Measurements from ENCODE around the gene ARHGAP25. TPM values are rescaled to one million over a fixed set of nuclear protein-coding genes. Genes with fewer than 3 reads are reported as not detected.

The ARHGAP25 gene
- total and polyA plus RNA-seq, 2 of the 4 experiments (the other 2 are of a cell fraction): 0.29 to 0.36 TPM

GRCh38 chr2:68774569-68775271 lies 40.1 kb downstream of the ARHGAP25 start:
- ChIA-PET CTCF (no interaction called here), POLR2A (ENCODE audit: unreplicated experiment) (no interaction called here)
- Histone ChIP-seq H2AFZ (replicated peaks; ENCODE audit: low read length, poor library complexity) (peak overlapping the region; percentile 80), H3K9ac (ENCODE audit: low read depth, low read length) (no peak overlapping the region), H3K56ac (ENCODE audit: extremely low read depth, insufficient read depth, low read length) (no peak overlapping the region), H2BK20ac (ENCODE audit: low read depth, low read length) (0 out of 2 replicates have a peak overlapping the region, but pooled peaks have one; percentile 88), H3K4me3 (ENCODE audit: insufficient read depth, low read depth, low read length) (no peak overlapping the region), H3K36me3 (ENCODE audit: control insufficient read depth, insufficient read depth, low read length) (no peaks in the 10 kb centered on the region), H3K18ac (ENCODE audit: low read depth, low read length) (no peak overlapping the region), H3K9me1 (ENCODE audit: insufficient read depth, low read length) (peaks cover 13% of the 10 kb centered on the region), H2AK9ac (replicated peaks; ENCODE audit: low read depth, low read length, poor library complexity) (no peak overlapping the region), H2AK5ac (ENCODE audit: low read depth, low read length) (peak overlapping the region; percentile 78), H3K4me1 (ENCODE audit: control insufficient read depth, insufficient read depth, low read length) (peaks cover 15% of the 10 kb centered on the region), H4K5ac (ENCODE audit: low read depth, low read length) (peak overlapping the region; percentile 28), H4K91ac (ENCODE audit: insufficient read depth, low read depth, low read length) (no peak overlapping the region), H3K9me3 (ENCODE audit: control insufficient read depth, insufficient read depth, low read length) (no peaks in the 10 kb centered on the region), H3K27ac (ENCODE audit: insufficient read depth, low read length) (no peak overlapping the region), H3K23ac (ENCODE audit: low read depth, low read length) (no peak overlapping the region; the same call in 1 of the 2 replicates), H3K14ac (replicated peaks; ENCODE audit: low read depth, low read length) (no peak overlapping the region), H2BK5ac (ENCODE audit: low read depth, low read length, poor library complexity, severe bottlenecking) (no peak overlapping the region), H2BK120ac (ENCODE audit: low read depth, low read length) (peak overlapping the region; percentile 81), H4K8ac (ENCODE audit: low read depth in 2 of 2, low read length in 2 of 2) (peak overlapping the region in 1 of 2 experiments; percentile 56; a peak in 1 of 4 replicates), H2BK15ac (ENCODE audit: low read depth, low read length) (no peak overlapping the region), H4K20me1 (ENCODE audit: insufficient read depth, low read length) (no peaks in the 10 kb centered on the region), H3K4ac (ENCODE audit: low read depth, low read length) (peak overlapping the region; percentile 86), H3K79me1 (ENCODE audit: low read depth in 1 of 2, low read length in 2 of 2) (no peaks in the 10 kb centered on the region), H3K4me2 (ENCODE audit: low read depth, low read length) (no peak overlapping the region), H3K27me3 (ENCODE audit: control insufficient read depth, insufficient read depth, low read length) (no peaks in the 10 kb centered on the region)
- no peak for TF ChIP-seq RAD21 (IDR thresholded peaks at IDR 0.05; ENCODE audit: low read length)
- no peak for TF ChIP-seq USF2 (IDR thresholded peaks at IDR 0.05; ENCODE audit: low read depth, low read length)
- no peak for TF ChIP-seq CHD1 (IDR thresholded peaks at IDR 0.05; ENCODE audit: low read depth, low read length)
- TF ChIP-seq NFE2L2 (IDR thresholded peaks at IDR 0.05; ENCODE audit: low read depth, low read length): no peak
- no peak for TF ChIP-seq MXI1 (IDR thresholded peaks at IDR 0.05; ENCODE audit: borderline replicate concordance, low read depth, low read length)
- no peak for TF ChIP-seq MAZ (IDR thresholded peaks at IDR 0.05; ENCODE audit: borderline replicate concordance, low read depth, low read length)
- no peak for TF ChIP-seq SMC3 (IDR thresholded peaks at IDR 0.05; ENCODE audit: low read depth, low read length)
- no peak for TF ChIP-seq BHLHE40 (IDR thresholded peaks at IDR 0.05; ENCODE audit: low read depth, low read length)
- TF ChIP-seq CTCF (conservative IDR thresholded peaks at IDR 0.05; ENCODE audit: low read depth, low read length): no peak
- TF ChIP-seq RCOR1 (IDR thresholded peaks at IDR 0.05; ENCODE audit: insufficient replicate concordance, low read length): no peak
- WGBS, 2 experiments (ENCODE audit: extremely low coverage in 2 of 2, insufficient read length in 1 of 2): 77% methylated on average over 11 of the region's 31 CpGs; no CpG with 5 or more reads in 1 of the 2 experiments
- dilution Hi-C loops (cut with HindIII; ENCODE audit: low sequenced_read_pairs, unreplicated experiment): no loop called here
- ATAC-seq (ENCODE audit: low read depth): peak; percentile 23; the same call in 1 of the 2 replicates
- intact Hi-C loops (cut with micrococcal nuclease): no loop called here
- in situ Hi-C loops (cut with MboI; ENCODE audit: low sequenced_read_pairs): no loop called here
- BruUV-seq (replicated peaks): no TSS peak
- DNase-seq: peak; percentile 23
